Lung (tissue), 12 donors: ENCODE results near the gene MSANTD2. TPM values are rescaled to one million over a fixed set of nuclear protein-coding genes. Genes with fewer than 3 reads are reported as not detected.

ENCODE experiments used
- ATAC-seq: fragments of 200-7000 bp; cut with Tn5 transposase; one replicate; pipeline ENCODE4 v1.9.1; 2020; ENCODE audit warnings: moderate number of reproducible peaks; ENCODE audit not compliant: insufficient read depth, low FRiP score
- DNase-seq, 3 donors: peaks; one replicate each; pipeline ENCODE4 v3.0.0-alpha.2; 2013 to 2017
- H3K27ac ChIP-seq, 2 donors: one replicate each; pipeline ENCODE4 v1.5.1; 2013; ENCODE audit warnings: mild to moderate bottlenecking in 2 of 2, moderate library complexity in 2 of 2, control low read depth in 1 of 2, inconsistent platforms in 1 of 2, low read depth in 1 of 2, low read length in 1 of 2
- H3K27me3 ChIP-seq, 3 donors: one replicate each; pipeline ENCODE4 v1.5.1; 2013; ENCODE audit warnings: low read length in 2 of 3; ENCODE audit not compliant: control insufficient read depth in 3 of 3, insufficient read depth in 3 of 3
- H3K36me3 ChIP-seq, 4 donors: one replicate each; pipeline ENCODE4 v1.5.1; 2013; ENCODE audit warnings: low read length in 4 of 4, mild to moderate bottlenecking in 1 of 4, moderate library complexity in 1 of 4; ENCODE audit not compliant: control insufficient read depth in 4 of 4, insufficient read depth in 4 of 4
- H3K4me1 ChIP-seq, 5 donors: one replicate each; pipeline ENCODE4 v1.5.1; 2013; ENCODE audit warnings: low read length in 5 of 5, mild to moderate bottlenecking in 2 of 5, moderate library complexity in 1 of 5; ENCODE audit not compliant: control insufficient read depth in 5 of 5, insufficient read depth in 5 of 5
- H3K4me3 ChIP-seq: one replicate; pipeline ENCODE4 v1.5.1; 2013; ENCODE audit warnings: mild to moderate bottlenecking, control low read depth, moderate library complexity
- H3K9ac ChIP-seq, 2 donors: one replicate each; pipeline ENCODE4 v1.5.1; 2013; ENCODE audit warnings: low read length in 2 of 2, control low read depth in 1 of 2; ENCODE audit not compliant: insufficient read depth in 1 of 2
- H3K9me3 ChIP-seq, 4 donors: one replicate each; pipeline ENCODE4 v1.5.1; 2013; ENCODE audit warnings: low read length in 3 of 4, mild to moderate bottlenecking in 1 of 4, moderate library complexity in 1 of 4; ENCODE audit not compliant: control insufficient read depth in 4 of 4, insufficient read depth in 3 of 4
- WGBS, 2 donors: extraction: QIAGEN DNeasy Blood & Tissue Kit; methylation state at CpG; one replicate each; pipeline ENCODE4 v1.1.7; 2013; 5-methylcytosine and 5-hydroxymethylcytosine counted together
- polyA plus RNA-seq, 2 donors: library from polyadenylated mRNA; stranded (reverse); fragments of 200-250 nt; gene quantifications; one replicate each; pipeline ENCODE4 v1.2.1, GENCODE V29; 2013
- total RNA-seq, 2 donors: library from RNA; depleted of rRNA in 1 of 2; stranded (reverse); fragments of >200 nt in 1 of 2; gene quantifications; one replicate each; pipeline ENCODE4 v1.2.1, GENCODE V29; 2014 to 2021
- TF ChIP-seq, protein P1 (sequence below): IDR thresholded peaks from 2 replicates; pipeline ENCODE4 v1.5.1; 2012; ENCODE audit warnings: mild to moderate bottlenecking; ENCODE audit errors: control extremely low read depth, extremely low read depth
- donor health status: control.
- donor health status: control.
- donor health status: Bipolar disorder and iron deficiency.
- donor health status: healthy.
- donor health status: DM: yes; HTN: yes; CAD: no.

MSANTD2 gene
- total and polyA plus RNA-seq, 4 donors: 3.9 to 33.6 (median 15.7) TPM

DNA sequence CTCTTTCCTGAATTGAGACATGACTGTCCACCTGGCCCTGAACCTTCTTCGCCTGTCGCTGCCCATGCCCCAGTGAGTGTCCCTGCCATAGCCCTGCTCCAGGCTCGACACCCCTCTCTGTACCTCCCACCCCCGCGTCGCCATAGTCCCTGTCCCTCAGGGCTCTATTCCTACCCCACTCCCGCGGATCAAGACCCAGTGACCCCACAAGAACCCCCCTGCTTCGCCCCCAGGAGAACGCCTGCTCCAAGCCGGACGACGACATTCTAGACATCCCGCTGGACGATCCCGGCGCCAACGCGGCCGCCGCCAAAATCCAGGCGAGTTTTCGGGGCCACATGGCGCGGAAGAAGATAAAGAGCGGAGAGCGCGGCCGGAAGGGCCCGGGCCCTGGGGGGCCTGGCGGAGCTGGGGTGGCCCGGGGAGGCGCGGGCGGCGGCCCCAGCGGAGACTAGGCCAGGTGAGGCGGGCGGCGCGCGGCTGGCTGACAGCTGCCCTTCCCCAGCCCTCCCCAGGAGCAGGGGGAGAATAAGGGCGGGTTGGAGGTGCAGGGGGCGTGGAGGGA lies 54.9 kb downstream of the MSANTD2 start:
- 70 to 78% methylated on average over 44 of the region's 44 CpGs for WGBS, 2 donors
- H3K4me1 ChIP-seq: peaks cover 0 to 25% (median 13%) of the 10 kb centered on the region in 5 donors
- ATAC-seq (no peak), DNase-seq (no peak)
- no peaks in the 10 kb centered on the region for H3K9me3 ChIP-seq
- H3K27ac ChIP-seq: no peak overlapping the region
- TF ChIP-seq, protein P1, sequence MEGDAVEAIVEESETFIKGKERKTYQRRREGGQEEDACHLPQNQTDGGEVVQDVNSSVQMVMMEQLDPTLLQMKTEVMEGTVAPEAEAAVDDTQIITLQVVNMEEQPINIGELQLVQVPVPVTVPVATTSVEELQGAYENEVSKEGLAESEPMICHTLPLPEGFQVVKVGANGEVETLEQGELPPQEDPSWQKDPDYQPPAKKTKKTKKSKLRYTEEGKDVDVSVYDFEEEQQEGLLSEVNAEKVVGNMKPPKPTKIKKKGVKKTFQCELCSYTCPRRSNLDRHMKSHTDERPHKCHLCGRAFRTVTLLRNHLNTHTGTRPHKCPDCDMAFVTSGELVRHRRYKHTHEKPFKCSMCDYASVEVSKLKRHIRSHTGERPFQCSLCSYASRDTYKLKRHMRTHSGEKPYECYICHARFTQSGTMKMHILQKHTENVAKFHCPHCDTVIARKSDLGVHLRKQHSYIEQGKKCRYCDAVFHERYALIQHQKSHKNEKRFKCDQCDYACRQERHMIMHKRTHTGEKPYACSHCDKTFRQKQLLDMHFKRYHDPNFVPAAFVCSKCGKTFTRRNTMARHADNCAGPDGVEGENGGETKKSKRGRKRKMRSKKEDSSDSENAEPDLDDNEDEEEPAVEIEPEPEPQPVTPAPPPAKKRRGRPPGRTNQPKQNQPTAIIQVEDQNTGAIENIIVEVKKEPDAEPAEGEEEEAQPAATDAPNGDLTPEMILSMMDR: no peak
- H3K27me3 ChIP-seq: peaks cover 0 to 92% (median 66%) of the 10 kb centered on the region in 3 donors
- H3K36me3 ChIP-seq: no peaks in the 10 kb centered on the region
- no peak overlapping the region for H3K9ac ChIP-seq
- H3K4me3 ChIP-seq: no peak overlapping the region

- Histone ChIP-seq H3K4me1 (peaks cover 0 to 33% (median 11%) of the 10 kb centered on the region in 5 donors), H3K27me3 (peaks cover 0 to 71% (median 55%) of the 10 kb centered on the region in 3 donors), H3K27ac (no peak overlapping the region), H3K9ac (no peak overlapping the region), H3K36me3 (no peaks in the 10 kb centered on the region), H3K4me3 (no peak overlapping the region), H3K9me3 (no peaks in the 10 kb centered on the region)
- ATAC-seq (no peak), DNase-seq (no peak)
- TF ChIP-seq, protein P1: no peak
- 86 to 96% methylated on average over 6 of the region's 6 CpGs for WGBS, 2 donors
Measured at GRCh38 chr11:124743050-124743449, 57.2 kb downstream of the MSANTD2 start.

DNA sequence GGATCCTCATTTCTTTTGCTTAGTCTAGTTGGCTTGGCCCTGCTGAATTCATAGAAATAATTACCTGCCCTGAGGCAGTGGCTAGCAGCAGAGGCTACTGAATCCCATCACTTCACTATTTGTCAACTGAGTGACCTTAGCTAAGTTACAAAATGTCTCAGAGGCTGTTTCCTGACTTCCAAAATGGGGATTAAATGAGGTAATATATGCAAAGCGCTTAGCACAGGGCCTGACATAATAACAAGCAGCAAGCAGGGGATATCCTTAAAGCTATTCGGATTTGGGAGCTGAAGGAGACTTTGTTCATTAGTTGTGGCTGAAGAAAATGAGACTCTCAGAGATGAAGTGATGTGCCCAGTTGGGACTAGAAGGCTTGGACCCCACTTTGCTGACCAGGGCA lies 57.7 kb downstream of the MSANTD2 start:
- peaks cover 0 to 28% (median 10%) of the 10 kb centered on the region in 5 donors for H3K4me1 ChIP-seq
- H3K4me3 ChIP-seq: no peak overlapping the region
- H3K27me3 ChIP-seq: peaks cover 0 to 66% (median 51%) of the 10 kb centered on the region in 3 donors
- no peaks in the 10 kb centered on the region for H3K9me3 ChIP-seq
- no peak overlapping the region for H3K9ac ChIP-seq
- ATAC-seq (no peak), DNase-seq (no peak)
- TF ChIP-seq, protein P1: no peak
- H3K36me3 ChIP-seq: no peaks in the 10 kb centered on the region
- no peak overlapping the region for H3K27ac ChIP-seq
- 82 to 86% methylated on average over 2 of the region's 2 CpGs for WGBS, 2 donors
